Mammary epithelial cell (primary cell): ENCODE data around the gene TMEM143.

Experiments
- CTCF ChIP-seq, 2 donors: IDR thresholded peaks in 1 of 2; conservative IDR thresholded peaks in 1 of 2; 2 replicates each; pipeline ENCODE4 v1.5.1; 2011 to 2012; ENCODE audit warnings: inconsistent platforms in 2 of 2, low read length in 2 of 2, mild to moderate bottlenecking in 2 of 2, control low read depth in 1 of 2, low read depth in 1 of 2; ENCODE audit not compliant: insufficient read depth in 1 of 2; ENCODE audit errors: extremely low read depth in 1 of 2
- EZH2 ChIP-seq: IDR thresholded peaks from 2 replicates; pipeline ENCODE4 v1.6.1; 2012; ENCODE audit warnings: low read length, inconsistent platforms, borderline replicate concordance

- TF ChIP-seq EZH2 (no peak), CTCF (conservative IDR thresholded peaks at IDR 0.05 in 1 of 2, IDR thresholded peaks at IDR 0.05 in 1 of 2; ENCODE audit: extremely low read depth in 1 of 2, insufficient read depth in 1 of 2, low read depth in 1 of 2, low read length in 2 of 2) (no peak)
Observed at GRCh38 chr19:48354332-48354992, 9.3 kb downstream of the TMEM143 start.
